ENCODE results near the gene CSNK1G1.

CSNK1G1 gene

GRCh38 chr15:64288577-64288976 is 67.4 kb downstream of the CSNK1G1 start:
- no peak for TF ChIP-seq CTCF (IDR thresholded peaks at IDR 0.05; ENCODE audit: low read depth, low read length, missing control alignments)
- in situ Hi-C loops (cut with HindIII; ENCODE audit: low pct_ligation_motif_present, low sequenced_read_pairs), result no loop called here
- no peak overlapping the region for H3K4me3 ChIP-seq (ENCODE audit: low read depth, low read length)
- no peak for DNase-seq
- H3K27me3 ChIP-seq (replicated peaks), result no peaks in the 10 kb centered on the region
- no peaks in the 10 kb centered on the region for H3K36me3 ChIP-seq (replicated peaks)
- no peak overlapping the region for H3K27ac ChIP-seq

GRCh38 chr15:64287953-64288352 is 68.0 kb downstream of the CSNK1G1 start:
- in situ Hi-C loops (cut with HindIII; ENCODE audit: low pct_ligation_motif_present, low sequenced_read_pairs), result no loop called here
- no peak overlapping the region for H3K4me3 ChIP-seq (ENCODE audit: low read depth, low read length)

GRCh38 chr15:64286473-64286872 is 69.5 kb downstream of the CSNK1G1 start:
- no peaks in the 10 kb centered on the region for H3K27me3 ChIP-seq (replicated peaks)
- H3K4me3 ChIP-seq (ENCODE audit: low read depth, low read length), result no peak overlapping the region
- H3K27ac ChIP-seq, result no peak overlapping the region
- no peak for DNase-seq
- TF ChIP-seq CTCF (IDR thresholded peaks at IDR 0.05; ENCODE audit: low read depth, low read length, missing control alignments), result no peak
- in situ Hi-C loops (cut with HindIII; ENCODE audit: low pct_ligation_motif_present, low sequenced_read_pairs), result no loop called here
- no peaks in the 10 kb centered on the region for H3K36me3 ChIP-seq (replicated peaks)

More at GRCh38 chr15:64287953-64288352, 68.0 kb downstream of the CSNK1G1 start:
- Histone ChIP-seq H3K27ac (no peak overlapping the region), H3K36me3 (replicated peaks) (no peaks in the 10 kb centered on the region), H3K27me3 (replicated peaks) (no peaks in the 10 kb centered on the region)
- TF ChIP-seq CTCF (IDR thresholded peaks at IDR 0.05; ENCODE audit: low read depth, low read length, missing control alignments), result no peak
- DNase-seq, result no peak

GRCh38 chr15:64285871-64286270 is 70.1 kb downstream of the CSNK1G1 start:
- TF ChIP-seq CTCF (IDR thresholded peaks at IDR 0.05; ENCODE audit: low read depth, low read length, missing control alignments), result no peak
- no peak overlapping the region for H3K4me3 ChIP-seq (ENCODE audit: low read depth, low read length)
- in situ Hi-C loops (cut with HindIII; ENCODE audit: low pct_ligation_motif_present, low sequenced_read_pairs), result no loop called here
- no peak for DNase-seq
- no peaks in the 10 kb centered on the region for H3K36me3 ChIP-seq (replicated peaks)
- H3K27me3 ChIP-seq (replicated peaks), result no peaks in the 10 kb centered on the region
- H3K27ac ChIP-seq, result no peak overlapping the region

GRCh38 chr15:64285150-64285549 is 70.8 kb downstream of the CSNK1G1 start:
- DNase-seq, result no peak
- Histone ChIP-seq H3K36me3 (replicated peaks) (no peaks in the 10 kb centered on the region), H3K27ac (no peak overlapping the region), H3K27me3 (replicated peaks) (no peaks in the 10 kb centered on the region), H3K4me3 (ENCODE audit: low read depth, low read length) (no peak overlapping the region)
- in situ Hi-C loops (cut with HindIII; ENCODE audit: low pct_ligation_motif_present, low sequenced_read_pairs), result no loop called here
- no peak for TF ChIP-seq CTCF (IDR thresholded peaks at IDR 0.05; ENCODE audit: low read depth, low read length, missing control alignments)

GRCh38 chr15:64284042-64284441 is 71.9 kb downstream of the CSNK1G1 start:
- Histone ChIP-seq H3K36me3 (replicated peaks) (no peaks in the 10 kb centered on the region), H3K27me3 (replicated peaks) (no peaks in the 10 kb centered on the region), H3K4me3 (ENCODE audit: low read depth, low read length) (no peak overlapping the region), H3K27ac (no peak overlapping the region)
- DNase-seq, result peak; percentile 24
- no peak for TF ChIP-seq CTCF (IDR thresholded peaks at IDR 0.05; ENCODE audit: low read depth, low read length, missing control alignments)
- in situ Hi-C loops (cut with HindIII; ENCODE audit: low pct_ligation_motif_present, low sequenced_read_pairs), result no loop called here
